OCI-LY1 (cell line): Measurements from ENCODE around the gene EPGN.

Source experiments
- H2AFZ ChIP-seq: fragments of 200-600 bp; sonication (generic), shearing (Covaris generic); 2 replicates; pipeline ENCODE4 v1.6.0; 2014; ENCODE audit warnings: antibody characterized with exemption, mild to moderate bottlenecking, low read length
- H3F3A ChIP-seq: fragments of 200-600 bp; sonication (generic), shearing (Covaris generic); 2 replicates; pipeline ENCODE4 v1.6.0; 2014; ENCODE audit warnings: mild to moderate bottlenecking, antibody characterized with exemption, low read length, moderate library complexity; ENCODE audit not compliant: insufficient read depth
- H3K27ac ChIP-seq: fragments of 200-600 bp; sonication (generic); 2 replicates; pipeline ENCODE4 v1.5.1; 2014; ENCODE audit warnings: low read length, mixed run types, mild to moderate bottlenecking, low read depth; ENCODE audit not compliant: poor library complexity, severe bottlenecking
- H3K27me3 ChIP-seq: fragments of 200-600 bp; sonication (generic); 2 replicates; pipeline ENCODE4 v1.6.0; 2014; ENCODE audit warnings: antibody characterized with exemption, mild to moderate bottlenecking, low read length, moderate library complexity; ENCODE audit not compliant: insufficient read depth
- H3K36me3 ChIP-seq: fragments of 200-600 bp; sonication (generic); 2 replicates; pipeline ENCODE4 v1.6.1; 2014; ENCODE audit warnings: mild to moderate bottlenecking, antibody characterized with exemption, low read length, moderate library complexity, mixed read lengths; ENCODE audit not compliant: insufficient read depth
- H3K4me1 ChIP-seq: fragments of 200-600 bp; sonication (generic); 2 replicates; pipeline ENCODE4 v1.5.1; 2014; ENCODE audit warnings: mild to moderate bottlenecking, low read length, moderate library complexity; ENCODE audit not compliant: insufficient read depth, severe bottlenecking
- H3K4me2 ChIP-seq: fragments of 200-600 bp; sonication (generic), shearing (Covaris generic); 2 replicates; pipeline ENCODE4 v1.6.1; 2014; ENCODE audit warnings: low read length
- H3K4me3 ChIP-seq: fragments of 200-600 bp; sonication (generic); 2 replicates; pipeline ENCODE4 v1.5.1; 2014; ENCODE audit warnings: low read length, low read depth, mild to moderate bottlenecking, mixed read lengths; ENCODE audit not compliant: poor library complexity, severe bottlenecking
- H3K79me2 ChIP-seq: fragments of 200-600 bp; shearing (Covaris generic); 2 replicates; pipeline ENCODE4 v1.6.1; 2016; ENCODE audit warnings: mixed run types, low read length, mixed read lengths; ENCODE audit not compliant: insufficient read depth
- H3K9ac ChIP-seq: fragments of 200-600 bp; sonication (generic), shearing (Covaris generic); 2 replicates; pipeline ENCODE4 v1.6.1; 2014; ENCODE audit warnings: mild to moderate bottlenecking, low read length, mixed read lengths
- H3K9me2 ChIP-seq: fragments of 200-600 bp; sonication (generic), shearing (Covaris generic); 2 replicates; pipeline ENCODE4 v1.6.1; 2014; ENCODE audit warnings: low read depth, mild to moderate bottlenecking, low read length, mixed read lengths
- H3K9me3 ChIP-seq: fragments of 200-600 bp; shearing (Covaris generic); 2 replicates; pipeline ENCODE4 v1.6.1; 2014; ENCODE audit warnings: low read length, mixed read lengths
- H4K20me1 ChIP-seq: fragments of 200-600 bp; sonication (generic), shearing (Covaris generic); 2 replicates; pipeline ENCODE4 v1.6.0; 2016; ENCODE audit warnings: mild to moderate bottlenecking, low read length; ENCODE audit not compliant: insufficient read depth
- CTCF ChIP-seq: fragments of 200-600 bp; sonication (generic), shearing (Covaris generic); IDR thresholded peaks from 2 replicates; pipeline ENCODE4 v1.5.1; 2017; ENCODE audit warnings: mild to moderate bottlenecking, antibody characterized with exemption, low read length, moderate library complexity, mixed read lengths
- EZH2 ChIP-seq: fragments of 200-600 bp; sonication (generic), shearing (Covaris generic); IDR thresholded peaks from 2 replicates; pipeline ENCODE4 v1.8.0; 2017; ENCODE audit warnings: borderline replicate concordance, mixed run types, mild to moderate bottlenecking, antibody characterized with exemption, low read length, moderate library complexity, mixed read lengths

EPGN gene

GRCh38 chr4:74294681-74295080, 13.6 kb upstream of the EPGN start:
- no peaks in the 10 kb centered on the region for H3K9me2 ChIP-seq
- H3K9ac ChIP-seq: no peak overlapping the region
- no peaks in the 10 kb centered on the region for H3K9me3 ChIP-seq
- TF ChIP-seq EZH2: no peak
- no peak for TF ChIP-seq CTCF
- no peaks in the 10 kb centered on the region for H3K27me3 ChIP-seq
- H4K20me1 ChIP-seq: no peaks in the 10 kb centered on the region
- H2AFZ ChIP-seq: no peak overlapping the region
- H3K4me3 ChIP-seq: no peak overlapping the region
- no peaks in the 10 kb centered on the region for H3K4me1 ChIP-seq
- H3F3A ChIP-seq: no peaks in the 10 kb centered on the region
- H3K36me3 ChIP-seq: no peaks in the 10 kb centered on the region
- H3K79me2 ChIP-seq: no peaks in the 10 kb centered on the region
- no peak overlapping the region for H3K4me2 ChIP-seq
- no peak overlapping the region for H3K27ac ChIP-seq

GRCh38 chr4:74297539-74297938, 10.7 kb upstream of the EPGN start:
- H3K4me3 ChIP-seq: no peak overlapping the region
- H3K9me3 ChIP-seq: no peaks in the 10 kb centered on the region
- TF ChIP-seq CTCF (no peak), EZH2 (no peak)
- no peak overlapping the region for H2AFZ ChIP-seq
- no peak overlapping the region for H3K27ac ChIP-seq
- H3K36me3 ChIP-seq: no peaks in the 10 kb centered on the region
- H3K9ac ChIP-seq: no peak overlapping the region
- H3K4me2 ChIP-seq: no peak overlapping the region
- H4K20me1 ChIP-seq: no peaks in the 10 kb centered on the region
- no peaks in the 10 kb centered on the region for H3F3A ChIP-seq
- H3K27me3 ChIP-seq: no peaks in the 10 kb centered on the region
- H3K4me1 ChIP-seq: no peaks in the 10 kb centered on the region
- no peaks in the 10 kb centered on the region for H3K79me2 ChIP-seq
- H3K9me2 ChIP-seq: no peaks in the 10 kb centered on the region

GRCh38 chr4:74304095-74304625, 4.1 kb upstream of the EPGN start:
- Histone ChIP-seq H3K9ac (no peak overlapping the region), H3K4me2 (no peak overlapping the region), H3K27ac (no peak overlapping the region), H3K4me3 (no peak overlapping the region), H2AFZ (no peak overlapping the region), H3K79me2 (no peaks in the 10 kb centered on the region), H3K9me2 (no peaks in the 10 kb centered on the region), H4K20me1 (no peaks in the 10 kb centered on the region), H3K27me3 (no peaks in the 10 kb centered on the region), H3K9me3 (no peaks in the 10 kb centered on the region), H3F3A (0 out of 2 replicates have a peak, but pooled peaks cover 5% of the 10 kb centered on the region), H3K4me1 (peaks cover 8% of the 10 kb centered on the region), H3K36me3 (no peaks in the 10 kb centered on the region)
- TF ChIP-seq CTCF (no peak), EZH2 (no peak)
